Measurements from ENCODE around the gene SMARCA1.
"Not testable (repeated sequence)": the region's sequence is repeated elsewhere in the genome, so short reads cannot be mapped to it uniquely, and the experiment has no call there.

SMARCA1 gene, protein sequence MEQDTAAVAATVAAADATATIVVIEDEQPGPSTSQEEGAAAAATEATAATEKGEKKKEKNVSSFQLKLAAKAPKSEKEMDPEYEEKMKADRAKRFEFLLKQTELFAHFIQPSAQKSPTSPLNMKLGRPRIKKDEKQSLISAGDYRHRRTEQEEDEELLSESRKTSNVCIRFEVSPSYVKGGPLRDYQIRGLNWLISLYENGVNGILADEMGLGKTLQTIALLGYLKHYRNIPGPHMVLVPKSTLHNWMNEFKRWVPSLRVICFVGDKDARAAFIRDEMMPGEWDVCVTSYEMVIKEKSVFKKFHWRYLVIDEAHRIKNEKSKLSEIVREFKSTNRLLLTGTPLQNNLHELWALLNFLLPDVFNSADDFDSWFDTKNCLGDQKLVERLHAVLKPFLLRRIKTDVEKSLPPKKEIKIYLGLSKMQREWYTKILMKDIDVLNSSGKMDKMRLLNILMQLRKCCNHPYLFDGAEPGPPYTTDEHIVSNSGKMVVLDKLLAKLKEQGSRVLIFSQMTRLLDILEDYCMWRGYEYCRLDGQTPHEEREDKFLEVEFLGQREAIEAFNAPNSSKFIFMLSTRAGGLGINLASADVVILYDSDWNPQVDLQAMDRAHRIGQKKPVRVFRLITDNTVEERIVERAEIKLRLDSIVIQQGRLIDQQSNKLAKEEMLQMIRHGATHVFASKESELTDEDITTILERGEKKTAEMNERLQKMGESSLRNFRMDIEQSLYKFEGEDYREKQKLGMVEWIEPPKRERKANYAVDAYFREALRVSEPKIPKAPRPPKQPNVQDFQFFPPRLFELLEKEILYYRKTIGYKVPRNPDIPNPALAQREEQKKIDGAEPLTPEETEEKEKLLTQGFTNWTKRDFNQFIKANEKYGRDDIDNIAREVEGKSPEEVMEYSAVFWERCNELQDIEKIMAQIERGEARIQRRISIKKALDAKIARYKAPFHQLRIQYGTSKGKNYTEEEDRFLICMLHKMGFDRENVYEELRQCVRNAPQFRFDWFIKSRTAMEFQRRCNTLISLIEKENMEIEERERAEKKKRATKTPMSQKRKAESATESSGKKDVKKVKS

GRCh38 chrX:129523079-129523911 is at the start of gene SMARCA1:
Gene SMARCA1 (minus strand): TSS chrX:129523490. CDS start chrX:129523370, 120 bp downstream.
- Histone ChIP-seq H3K27me3 (replicated peaks; ENCODE audit: control insufficient read depth, insufficient read depth, low read length) (no peaks in the 10 kb centered on the region), H3K36me3 (ENCODE audit: control insufficient read depth, insufficient read depth, low read length) (no peaks in the 10 kb centered on the region), H3K4me3 (replicated peaks; ENCODE audit: low read depth, low read length) (peak within 1 kb of the TSS; percentile 32)
- no peak for DNase-seq (ENCODE audit: extremely low read depth, insufficient read length)
- TF ChIP-seq, protein P1, sequence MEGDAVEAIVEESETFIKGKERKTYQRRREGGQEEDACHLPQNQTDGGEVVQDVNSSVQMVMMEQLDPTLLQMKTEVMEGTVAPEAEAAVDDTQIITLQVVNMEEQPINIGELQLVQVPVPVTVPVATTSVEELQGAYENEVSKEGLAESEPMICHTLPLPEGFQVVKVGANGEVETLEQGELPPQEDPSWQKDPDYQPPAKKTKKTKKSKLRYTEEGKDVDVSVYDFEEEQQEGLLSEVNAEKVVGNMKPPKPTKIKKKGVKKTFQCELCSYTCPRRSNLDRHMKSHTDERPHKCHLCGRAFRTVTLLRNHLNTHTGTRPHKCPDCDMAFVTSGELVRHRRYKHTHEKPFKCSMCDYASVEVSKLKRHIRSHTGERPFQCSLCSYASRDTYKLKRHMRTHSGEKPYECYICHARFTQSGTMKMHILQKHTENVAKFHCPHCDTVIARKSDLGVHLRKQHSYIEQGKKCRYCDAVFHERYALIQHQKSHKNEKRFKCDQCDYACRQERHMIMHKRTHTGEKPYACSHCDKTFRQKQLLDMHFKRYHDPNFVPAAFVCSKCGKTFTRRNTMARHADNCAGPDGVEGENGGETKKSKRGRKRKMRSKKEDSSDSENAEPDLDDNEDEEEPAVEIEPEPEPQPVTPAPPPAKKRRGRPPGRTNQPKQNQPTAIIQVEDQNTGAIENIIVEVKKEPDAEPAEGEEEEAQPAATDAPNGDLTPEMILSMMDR (IDR thresholded peaks at IDR 0.05; ENCODE audit: insufficient read depth, low read length, poor library complexity, severe bottlenecking) = no peak

GRCh38 chrX:129572422-129572821 is 49.1 kb upstream of the SMARCA1 start:
- no peak for DNase-seq (ENCODE audit: extremely low read depth, insufficient read length)
- H3K27me3 ChIP-seq (replicated peaks; ENCODE audit: control insufficient read depth, insufficient read depth, low read length) = no peaks in the 10 kb centered on the region
- TF ChIP-seq, protein P1 (IDR thresholded peaks at IDR 0.05; ENCODE audit: insufficient read depth, low read length, poor library complexity, severe bottlenecking) = no peak
- H3K36me3 ChIP-seq (ENCODE audit: control insufficient read depth, insufficient read depth, low read length) = 0 out of 2 replicates have a peak, but pooled peaks cover 1% of the 10 kb centered on the region
- H3K4me3 ChIP-seq (replicated peaks; ENCODE audit: low read depth, low read length) = no peak overlapping the region

DNA sequence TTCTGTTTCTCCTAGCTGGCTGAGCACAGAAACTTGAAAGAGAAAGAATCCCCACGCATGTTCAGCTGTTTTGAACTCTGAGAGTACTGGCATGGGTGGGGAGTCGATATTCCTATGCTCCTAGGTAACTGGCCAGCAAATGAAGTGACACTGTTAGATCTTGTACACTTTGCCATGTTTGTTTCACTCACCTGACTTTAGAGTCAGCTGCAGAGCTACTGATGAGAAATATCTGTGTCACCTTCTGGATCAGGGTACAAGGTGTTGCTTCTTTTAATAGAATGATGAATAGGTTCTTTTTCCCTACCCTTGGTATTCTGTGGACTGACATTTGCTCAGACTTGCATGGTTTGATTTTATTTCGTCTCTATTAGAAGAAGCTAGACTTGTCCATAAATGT is 45.1 kb upstream of the SMARCA1 start:
- no peaks in the 10 kb centered on the region for H3K27me3 ChIP-seq (replicated peaks; ENCODE audit: control insufficient read depth, insufficient read depth, low read length)
- TF ChIP-seq, protein P1 (IDR thresholded peaks at IDR 0.05; ENCODE audit: insufficient read depth, low read length, poor library complexity, severe bottlenecking) = no peak
- DNase-seq (ENCODE audit: extremely low read depth, insufficient read length) = no peak
- H3K4me3 ChIP-seq (replicated peaks; ENCODE audit: low read depth, low read length) = no peak overlapping the region
- no peaks in the 10 kb centered on the region for H3K36me3 ChIP-seq (ENCODE audit: control insufficient read depth, insufficient read depth, low read length)

- H3K4me3 ChIP-seq (replicated peaks; ENCODE audit: low read depth, low read length) = no peak overlapping the region
- no peaks in the 10 kb centered on the region for H3K36me3 ChIP-seq (ENCODE audit: control insufficient read depth, insufficient read depth, low read length)
- TF ChIP-seq, protein P1 (IDR thresholded peaks at IDR 0.05; ENCODE audit: insufficient read depth, low read length, poor library complexity, severe bottlenecking) = no peak
- no peak for DNase-seq (ENCODE audit: extremely low read depth, insufficient read length)
- H3K27me3 ChIP-seq (replicated peaks; ENCODE audit: control insufficient read depth, insufficient read depth, low read length) = no peaks in the 10 kb centered on the region
These were observed 42.8 kb upstream of the SMARCA1 start for GRCh38 chrX:129566073-129566472.

GRCh38 chrX:129565046-129565650 is 41.9 kb upstream of the SMARCA1 start:
- no peak for DNase-seq (ENCODE audit: extremely low read depth, insufficient read length)
- H3K36me3 ChIP-seq (ENCODE audit: control insufficient read depth, insufficient read depth, low read length) = no peaks in the 10 kb centered on the region
- H3K4me3 ChIP-seq (replicated peaks; ENCODE audit: low read depth, low read length) = no peak overlapping the region
- H3K27me3 ChIP-seq (replicated peaks; ENCODE audit: control insufficient read depth, insufficient read depth, low read length) = no peaks in the 10 kb centered on the region
- TF ChIP-seq, protein P1 (IDR thresholded peaks at IDR 0.05; ENCODE audit: insufficient read depth, low read length, poor library complexity, severe bottlenecking) = no peak

DNA sequence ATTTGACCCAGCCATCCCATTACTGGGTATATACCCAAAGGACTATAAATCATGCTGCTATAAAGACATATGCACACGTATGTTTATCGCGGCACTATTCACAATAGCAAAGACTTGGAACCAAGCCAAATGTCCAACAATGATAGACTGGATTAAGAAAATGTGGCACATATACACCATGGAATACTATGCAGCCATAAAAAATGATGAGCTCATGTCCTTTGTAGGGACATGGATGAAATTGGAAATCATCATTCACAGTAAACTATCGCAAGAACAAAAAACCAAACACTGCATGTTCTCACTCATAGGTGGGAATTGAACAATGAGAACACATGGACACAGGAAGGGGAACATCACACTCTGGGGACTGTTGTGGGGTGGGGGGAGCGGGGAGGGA is 41.1 kb upstream of the SMARCA1 start:
- not testable (repeated sequence) for DNase-seq (ENCODE audit: extremely low read depth, insufficient read length); H3K27me3 ChIP-seq (replicated peaks; ENCODE audit: control insufficient read depth, insufficient read depth, low read length); H3K4me3 ChIP-seq (replicated peaks; ENCODE audit: low read depth, low read length); H3K36me3 ChIP-seq (ENCODE audit: control insufficient read depth, insufficient read depth, low read length)

All from GM06990 (cell line).